ENCODE measurements around the gene REPS1.
"Not testable (repeated sequence)": the region's sequence is repeated elsewhere in the genome, so short reads cannot be mapped to it uniquely, and the experiment has no call there.

Gene REPS1

DNA sequence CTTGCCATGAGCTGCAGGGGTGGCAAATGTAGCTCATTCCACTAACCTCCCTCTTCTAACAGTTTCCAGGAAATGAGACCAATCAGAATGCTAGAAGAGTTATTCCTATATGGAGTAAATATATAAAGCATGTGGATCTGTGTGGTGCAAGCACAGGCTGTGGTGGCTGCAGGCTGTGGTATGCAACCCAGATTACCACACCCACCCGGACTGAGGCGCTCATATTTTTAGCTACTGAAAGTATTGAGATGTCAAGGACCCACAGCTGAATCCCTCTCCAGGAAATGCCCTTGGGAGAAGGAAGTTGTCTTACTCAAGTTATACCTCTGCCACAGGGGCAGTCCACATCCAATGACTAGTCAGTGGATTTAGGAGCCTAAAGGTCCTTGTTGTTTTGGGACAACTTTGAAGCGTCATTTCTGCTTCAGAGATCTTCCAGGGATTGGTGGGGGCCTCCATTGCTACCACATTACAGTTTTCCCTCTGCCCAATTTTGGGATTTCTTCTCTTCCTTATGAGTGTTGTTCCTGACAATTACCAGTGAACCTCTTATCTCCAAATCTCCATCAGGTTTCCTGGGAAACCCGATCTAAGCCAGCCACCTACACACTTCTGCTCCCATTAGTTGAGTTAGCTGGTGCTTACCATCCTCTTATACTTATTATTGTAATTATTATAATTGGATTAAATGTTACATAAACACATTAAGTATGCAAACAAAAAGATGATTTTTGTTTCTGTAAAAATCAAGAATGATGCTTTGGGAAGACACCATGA, 12.1 kb upstream of the REPS1 start:
- no peak for DNase-seq

- no peak for DNase-seq
These were observed 9.1 kb upstream of the REPS1 start for GRCh38 chr6:138997136-138997535.

- no peak for DNase-seq
These were observed 8.5 kb upstream of the REPS1 start for GRCh38 chr6:138996524-138996923.

- not testable (repeated sequence) for DNase-seq
These were observed 5.4 kb upstream of the REPS1 start for GRCh38 chr6:138993410-138993809.

GRCh38 chr6:138992965-138993364, 4.9 kb upstream of the REPS1 start:
- not testable (repeated sequence) for DNase-seq

DNA sequence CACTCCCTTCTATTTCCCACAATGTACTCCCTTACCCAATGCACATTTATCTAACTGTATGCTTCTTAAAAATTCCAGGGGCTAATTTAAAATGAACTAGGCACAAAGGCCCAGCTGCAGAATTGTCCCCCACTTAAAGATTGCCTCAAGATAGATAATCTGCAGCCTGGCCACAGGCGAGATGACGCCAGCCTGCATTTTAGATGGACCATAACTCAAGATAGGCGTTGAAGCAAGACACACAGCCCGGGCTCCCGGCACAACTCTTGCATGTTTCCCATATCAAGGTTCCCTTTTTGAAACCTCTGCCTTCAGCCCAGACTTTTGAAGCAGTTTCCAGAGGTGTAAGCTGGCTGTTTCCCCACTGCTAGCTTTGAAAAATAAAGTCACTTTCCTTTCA, 3.2 kb upstream of the REPS1 start:
- peak; percentile 48 for DNase-seq

GRCh38 chr6:138989098-138989983, 1.3 kb upstream of the REPS1 start:
- no peak for DNase-seq

DNA sequence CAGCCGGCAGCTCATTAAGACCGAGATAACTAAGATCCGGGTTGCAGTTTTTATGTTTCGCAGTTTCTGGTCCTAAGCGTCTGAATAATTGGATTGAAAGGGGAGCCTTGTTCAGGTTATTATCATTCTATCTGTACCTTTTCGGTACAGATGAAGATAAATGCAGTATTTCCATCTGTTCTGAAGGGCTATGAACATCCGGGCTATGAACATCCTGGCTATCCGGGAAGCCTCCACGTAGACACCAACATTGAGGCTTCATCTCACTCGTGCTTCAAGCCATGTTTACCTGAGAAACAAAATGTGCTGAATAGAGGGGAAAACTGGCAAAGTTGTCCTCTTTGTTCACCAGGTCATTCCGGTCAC, 399 bp upstream of the REPS1 start:
- no peak for DNase-seq

GRCh38 chr6:138987080-138987642, 892 bp downstream of the REPS1 start:
- DNase-seq = no peak

DNA sequence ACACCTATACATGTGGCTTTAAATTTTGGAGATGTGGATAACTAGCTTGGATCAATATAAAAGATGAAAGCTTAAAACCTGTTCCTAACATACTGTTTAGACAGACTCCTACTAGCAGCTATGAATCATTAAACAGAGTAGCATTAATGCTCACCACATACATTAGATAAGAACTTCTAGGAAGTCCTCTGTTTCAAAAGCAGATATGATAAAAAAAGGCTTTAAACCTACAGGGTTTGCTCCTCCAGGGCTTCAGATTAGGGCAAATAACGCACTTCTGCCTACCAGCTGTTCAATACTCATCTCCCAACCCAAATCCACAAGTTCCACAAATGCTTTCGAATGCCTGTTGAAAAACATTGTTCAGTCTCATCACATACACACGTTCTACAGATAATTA, 1.5 kb downstream of the REPS1 start:
- DNase-seq = peak; percentile 77

GRCh38 chr6:138981416-138981815, 6.6 kb downstream of the REPS1 start:
- peak; percentile 75 for DNase-seq

DNA sequence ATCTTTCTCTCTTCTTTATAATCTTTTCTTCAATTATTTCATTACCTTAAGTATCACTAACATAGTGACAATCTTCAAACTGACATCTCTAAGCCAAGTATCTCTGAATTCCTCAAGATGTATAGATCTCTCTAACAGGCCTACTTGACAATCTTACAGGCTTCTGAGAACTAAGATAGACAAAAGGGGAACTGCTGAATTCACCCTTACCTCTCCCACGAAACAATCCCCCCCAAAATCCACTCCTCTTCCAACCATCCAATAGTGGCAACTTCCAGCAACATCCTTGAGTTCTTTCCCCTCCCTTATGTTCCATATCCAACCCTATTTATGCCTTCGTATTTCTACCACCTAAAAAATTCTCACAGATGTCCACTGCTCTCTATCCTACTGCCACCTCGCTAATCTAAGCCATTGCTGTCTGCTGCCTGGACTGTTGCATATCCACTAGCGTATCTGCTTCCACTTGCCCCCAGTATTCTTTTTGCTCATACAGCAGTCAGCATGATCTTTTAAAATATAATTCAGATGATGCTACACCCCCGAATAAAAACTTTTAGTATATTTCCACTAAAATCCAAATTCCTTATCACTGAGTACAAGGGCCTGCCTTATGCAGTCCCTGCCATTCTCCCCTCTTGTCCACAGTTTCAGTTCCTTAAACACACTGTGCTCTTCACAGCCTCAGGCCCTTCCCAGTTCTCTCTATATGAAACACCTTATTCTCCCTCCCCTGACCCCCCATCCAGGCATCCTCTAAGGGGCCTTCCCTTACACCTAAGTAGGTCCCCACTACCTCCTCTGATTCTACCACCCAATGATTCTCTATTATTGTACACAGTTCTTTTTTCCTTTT, 8.0 kb downstream of the REPS1 start:
- no peak for DNase-seq

DNA sequence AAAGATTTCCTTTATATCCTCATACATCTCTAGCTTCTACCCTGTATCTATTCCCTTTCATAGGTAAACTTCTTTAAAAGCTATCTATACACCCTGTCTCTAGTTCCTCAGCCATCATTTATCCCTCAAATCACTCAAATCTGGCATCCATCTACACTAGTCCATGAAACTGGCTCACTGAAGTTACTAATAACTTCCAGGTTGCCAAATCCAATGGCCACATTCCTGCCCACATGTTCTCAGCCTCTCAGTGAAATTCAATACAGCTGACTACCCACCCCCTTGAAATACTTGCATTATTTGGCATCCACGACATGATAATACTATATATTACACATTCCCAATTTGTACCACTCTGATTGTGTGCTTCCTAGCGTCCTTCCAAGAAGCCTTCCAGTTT, 8.7 kb downstream of the REPS1 start:
- no peak for DNase-seq

DNA sequence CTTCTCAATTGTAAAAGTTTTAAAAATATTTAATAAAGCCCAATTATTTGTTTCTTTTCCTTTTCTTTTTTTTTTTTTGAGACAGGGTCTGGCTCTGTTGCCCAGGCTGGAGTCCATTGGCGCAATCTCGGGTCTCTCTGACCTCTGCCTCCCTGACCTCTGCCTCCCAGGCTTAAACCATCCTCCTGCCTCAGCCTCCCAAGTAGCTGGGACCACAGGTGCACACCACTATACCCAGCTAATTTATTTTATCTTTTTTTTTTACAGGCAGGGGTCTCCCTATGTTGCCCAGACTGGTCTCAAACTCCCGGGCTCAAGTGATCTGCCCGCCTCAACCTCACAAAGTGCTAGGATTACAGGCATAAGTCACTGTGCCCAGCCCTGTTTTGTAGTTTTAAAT, 9.8 kb downstream of the REPS1 start:
- DNase-seq = no peak

DNA sequence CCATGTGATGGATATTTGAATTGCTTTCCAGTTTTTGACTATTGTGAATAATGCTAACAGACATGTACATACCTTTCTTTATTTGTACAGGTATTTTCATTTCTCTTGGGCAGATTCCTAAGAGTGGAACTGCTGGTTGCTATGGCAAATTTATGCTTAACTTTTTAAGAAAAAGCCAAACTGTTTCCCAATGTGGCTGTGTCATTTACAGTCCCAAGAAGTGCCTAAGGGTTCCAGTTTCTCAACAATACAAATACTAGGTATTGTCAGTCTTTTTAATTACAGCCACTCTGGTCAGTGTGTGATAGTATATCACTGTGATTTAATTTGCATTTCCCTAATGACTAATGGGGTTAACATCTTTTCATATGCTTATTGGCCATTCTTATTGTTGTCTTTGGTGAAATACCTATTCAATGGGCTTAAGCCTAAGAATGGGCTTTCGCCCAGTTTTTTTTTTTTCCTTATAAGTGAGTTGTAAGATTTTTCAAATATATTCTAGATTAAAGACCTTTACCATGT, 10.3 kb downstream of the REPS1 start:
- no peak for DNase-seq

- no peak for DNase-seq
These were observed 10.8 kb downstream of the REPS1 start for GRCh38 chr6:138977242-138977641.

GRCh38 chr6:138975815-138976214, 12.2 kb downstream of the REPS1 start:
- DNase-seq = no peak

DNA sequence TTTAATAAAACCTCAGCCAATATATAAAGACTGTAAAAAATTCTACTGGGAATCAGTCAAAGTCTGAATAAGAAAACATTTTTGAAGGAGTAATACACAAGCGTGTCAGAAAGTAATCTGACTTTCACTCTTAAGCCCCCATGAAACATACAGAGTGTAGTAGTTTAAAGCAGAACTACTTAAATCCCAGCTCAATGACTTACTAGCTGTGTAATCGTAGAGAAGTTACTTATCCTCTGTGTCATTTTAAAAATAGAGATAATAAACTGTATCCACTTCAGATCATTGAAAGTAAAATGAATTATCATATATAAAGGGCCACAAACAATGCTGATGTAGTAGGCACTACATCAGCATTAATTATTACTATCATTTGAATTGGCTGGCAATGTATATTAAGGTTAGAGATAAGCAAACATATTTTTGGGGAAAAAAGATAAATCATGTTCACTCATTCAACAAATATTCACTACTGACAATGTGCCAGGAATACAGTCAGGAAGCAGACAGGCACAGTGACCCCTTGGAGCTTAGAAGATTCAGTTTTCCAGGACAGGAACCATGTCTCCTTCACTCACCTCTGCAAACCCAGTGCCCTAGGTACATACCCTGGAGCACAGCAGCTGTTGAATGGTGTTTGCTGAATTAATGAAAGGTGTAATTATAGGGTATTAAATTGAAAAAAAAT, 14.4 kb downstream of the REPS1 start:
- DNase-seq = no peak

GRCh38 chr6:138972226-138972665, 15.8 kb downstream of the REPS1 start:
- no peak for DNase-seq

DNA sequence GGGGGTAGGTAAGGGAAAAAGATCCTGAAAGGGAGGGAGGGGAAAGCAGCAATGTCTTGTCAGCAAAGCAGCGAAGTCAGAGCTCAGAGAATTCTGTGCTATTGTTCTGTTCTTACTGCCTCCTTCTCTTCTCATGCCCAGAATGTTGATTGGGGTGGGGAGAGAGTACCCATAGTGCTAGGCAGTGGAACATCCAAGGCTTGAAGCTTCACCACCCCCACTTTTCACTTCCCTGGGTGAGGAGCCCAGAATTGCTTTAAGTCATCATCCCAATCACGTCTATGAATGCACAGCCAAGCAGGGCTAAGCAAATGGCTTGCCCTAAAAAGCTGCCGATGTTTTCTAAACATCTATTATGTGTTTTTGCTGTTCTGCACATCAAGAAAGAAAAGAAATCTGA, 16.5 kb downstream of the REPS1 start:
- DNase-seq = no peak

DNA sequence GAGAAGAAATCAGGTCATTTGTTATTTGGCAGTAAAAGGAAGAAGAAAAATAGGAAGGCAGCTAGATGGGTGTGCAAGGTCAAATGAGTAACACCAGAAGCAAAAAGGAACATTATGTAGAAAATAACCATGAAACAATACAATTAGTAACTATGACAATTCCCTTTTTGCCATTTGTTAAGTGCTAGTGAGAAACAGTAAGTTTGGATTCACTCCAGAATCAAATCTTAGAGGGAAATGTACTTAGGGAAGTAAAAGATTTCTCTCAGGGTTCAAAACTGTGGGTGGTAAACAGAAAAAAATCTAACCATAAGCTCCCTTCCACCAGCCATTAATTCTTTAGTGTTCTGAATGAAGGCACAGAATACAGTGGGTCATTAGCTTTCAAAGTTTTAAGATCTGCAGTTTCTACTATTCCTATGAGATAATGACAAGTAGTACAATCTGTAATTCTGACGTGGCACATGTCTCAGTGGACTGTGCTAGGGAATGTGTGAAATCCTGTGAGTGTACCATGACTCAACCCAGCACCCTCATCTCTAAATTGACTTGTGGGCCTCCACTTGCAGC, 17.1 kb downstream of the REPS1 start:
- no peak for DNase-seq

- DNase-seq = no peak
These were observed 17.9 kb downstream of the REPS1 start for GRCh38 chr6:138970159-138970558.

All from OCI-M1 (cell line).